ENCODE data around the gene PLA2G4D. TPM values are rescaled to one million over a fixed set of nuclear protein-coding genes. Genes with fewer than 3 reads are reported as not detected.

The PLA2G4D gene
- total and polyA plus RNA-seq, 2 donors (not counting 1 experiment from before 2014, with no cell fraction given) = not detected

DNA sequence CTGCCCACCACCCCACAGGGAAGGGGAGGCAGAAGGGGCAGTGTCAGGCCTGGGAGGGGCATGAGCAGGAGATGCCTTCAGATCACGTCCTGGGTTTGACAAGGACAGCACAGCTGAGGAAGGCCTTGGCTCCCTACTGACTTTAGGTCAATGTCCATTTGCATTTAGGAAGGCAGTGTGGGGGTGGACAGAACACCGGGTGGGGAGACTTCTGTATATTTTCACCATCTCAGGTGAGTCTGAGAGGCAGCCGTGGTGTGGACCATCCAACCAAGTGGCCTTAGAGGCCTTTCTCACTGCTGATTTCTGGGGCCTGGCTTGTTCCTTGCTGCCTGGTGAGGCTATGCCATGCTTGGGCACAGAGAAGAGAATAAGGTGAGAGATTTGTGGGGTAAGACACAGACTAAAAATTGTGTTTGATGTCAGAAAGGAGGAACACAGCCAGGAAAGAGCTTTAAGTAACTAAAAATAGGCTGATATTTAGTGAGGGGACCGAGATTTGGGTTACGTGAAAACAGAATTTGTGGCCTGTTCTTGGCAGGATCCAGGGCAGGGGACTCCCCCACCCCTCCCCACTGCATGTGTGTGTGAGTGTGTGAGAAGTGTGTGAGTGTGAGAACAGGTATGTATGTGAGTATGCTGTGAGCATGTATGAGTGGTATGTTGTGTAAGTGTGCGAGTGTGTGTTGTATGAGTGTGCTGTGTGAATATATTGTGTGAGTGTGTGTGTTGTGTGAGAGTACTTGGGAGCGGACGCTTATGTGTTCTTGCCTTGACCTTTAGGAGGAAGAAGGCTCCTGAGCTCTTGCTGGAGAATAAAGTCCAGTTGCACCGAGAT is 61.8 kb downstream of the PLA2G4D start:
- no peak for DNase-seq (ENCODE audit: low read depth in 2 of 2)
- Histone ChIP-seq H3K4me2 (ENCODE audit: extremely low read depth, insufficient read depth, low read length) (no peak overlapping the region), H3K4me1 (ENCODE audit: control insufficient read depth, extremely low read depth, insufficient read depth, low read length) (no peaks in the 10 kb centered on the region), H4K20me1 (ENCODE audit: control insufficient read depth, extremely low read depth, insufficient read depth, low read length) (no peaks in the 10 kb centered on the region), H3K9me3 (ENCODE audit: control insufficient read depth, insufficient read depth, low read depth, low read length) (no peaks in the 10 kb centered on the region), H3K79me2 (ENCODE audit: control insufficient read depth, insufficient read depth, low read length) (no peaks in the 10 kb centered on the region), H3K36me3 (ENCODE audit: control insufficient read depth, insufficient read depth, low read length) (no peaks in the 10 kb centered on the region), H3K9ac (ENCODE audit: insufficient read depth, low read length) (no peak overlapping the region), H2AFZ (ENCODE audit: low read length) (no peak overlapping the region), H3K27me3 (ENCODE audit: control insufficient read depth, insufficient read depth, low read length) (peaks cover 11% of the 10 kb centered on the region), H3K4me3 (replicated peaks in 1 of 4; ENCODE audit: control extremely low read depth in 1 of 4, insufficient read depth in 1 of 4, low read depth in 3 of 4, low read length in 4 of 4) (no peak overlapping the region), H3K27ac (ENCODE audit: insufficient read depth, low read length) (no peak overlapping the region)
- no peak for TF ChIP-seq EZH2 (IDR thresholded peaks at IDR 0.05; ENCODE audit: low read length, missing control alignments)
- TF ChIP-seq, protein P1, sequence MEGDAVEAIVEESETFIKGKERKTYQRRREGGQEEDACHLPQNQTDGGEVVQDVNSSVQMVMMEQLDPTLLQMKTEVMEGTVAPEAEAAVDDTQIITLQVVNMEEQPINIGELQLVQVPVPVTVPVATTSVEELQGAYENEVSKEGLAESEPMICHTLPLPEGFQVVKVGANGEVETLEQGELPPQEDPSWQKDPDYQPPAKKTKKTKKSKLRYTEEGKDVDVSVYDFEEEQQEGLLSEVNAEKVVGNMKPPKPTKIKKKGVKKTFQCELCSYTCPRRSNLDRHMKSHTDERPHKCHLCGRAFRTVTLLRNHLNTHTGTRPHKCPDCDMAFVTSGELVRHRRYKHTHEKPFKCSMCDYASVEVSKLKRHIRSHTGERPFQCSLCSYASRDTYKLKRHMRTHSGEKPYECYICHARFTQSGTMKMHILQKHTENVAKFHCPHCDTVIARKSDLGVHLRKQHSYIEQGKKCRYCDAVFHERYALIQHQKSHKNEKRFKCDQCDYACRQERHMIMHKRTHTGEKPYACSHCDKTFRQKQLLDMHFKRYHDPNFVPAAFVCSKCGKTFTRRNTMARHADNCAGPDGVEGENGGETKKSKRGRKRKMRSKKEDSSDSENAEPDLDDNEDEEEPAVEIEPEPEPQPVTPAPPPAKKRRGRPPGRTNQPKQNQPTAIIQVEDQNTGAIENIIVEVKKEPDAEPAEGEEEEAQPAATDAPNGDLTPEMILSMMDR (conservative IDR thresholded peaks at IDR 0.05 in 1 of 2, IDR thresholded peaks at IDR 0.05 in 1 of 2; ENCODE audit: low read depth in 1 of 2, low read length in 2 of 2) = no peak

- H3K9me3 ChIP-seq (ENCODE audit: control insufficient read depth, insufficient read depth, low read depth, low read length) = no peaks in the 10 kb centered on the region
- no peaks in the 10 kb centered on the region for H3K4me1 ChIP-seq (ENCODE audit: control insufficient read depth, extremely low read depth, insufficient read depth, low read length)
- no peaks in the 10 kb centered on the region for H3K36me3 ChIP-seq (ENCODE audit: control insufficient read depth, insufficient read depth, low read length)
- peaks cover 14% of the 10 kb centered on the region for H3K27me3 ChIP-seq (ENCODE audit: control insufficient read depth, insufficient read depth, low read length)
- H2AFZ ChIP-seq (ENCODE audit: low read length) = no peak overlapping the region
- no peak overlapping the region for H3K4me3 ChIP-seq (replicated peaks in 1 of 4; ENCODE audit: control extremely low read depth in 1 of 4, insufficient read depth in 1 of 4, low read depth in 3 of 4, low read length in 4 of 4)
- TF ChIP-seq, protein P1 (conservative IDR thresholded peaks at IDR 0.05 in 1 of 2, IDR thresholded peaks at IDR 0.05 in 1 of 2; ENCODE audit: low read depth in 1 of 2, low read length in 2 of 2) = no peak
- no peak for TF ChIP-seq EZH2 (IDR thresholded peaks at IDR 0.05; ENCODE audit: low read length, missing control alignments)
- H3K9ac ChIP-seq (ENCODE audit: insufficient read depth, low read length) = no peak overlapping the region
- no peaks in the 10 kb centered on the region for H4K20me1 ChIP-seq (ENCODE audit: control insufficient read depth, extremely low read depth, insufficient read depth, low read length)
- DNase-seq (ENCODE audit: low read depth in 2 of 2) = no peak
- H3K79me2 ChIP-seq (ENCODE audit: control insufficient read depth, insufficient read depth, low read length) = no peaks in the 10 kb centered on the region
- H3K4me2 ChIP-seq (ENCODE audit: extremely low read depth, insufficient read depth, low read length) = no peak overlapping the region
- H3K27ac ChIP-seq (ENCODE audit: insufficient read depth, low read length) = no peak overlapping the region
These were observed 63.0 kb downstream of the PLA2G4D start for GRCh38 chr15:42031198-42031915.

DNA sequence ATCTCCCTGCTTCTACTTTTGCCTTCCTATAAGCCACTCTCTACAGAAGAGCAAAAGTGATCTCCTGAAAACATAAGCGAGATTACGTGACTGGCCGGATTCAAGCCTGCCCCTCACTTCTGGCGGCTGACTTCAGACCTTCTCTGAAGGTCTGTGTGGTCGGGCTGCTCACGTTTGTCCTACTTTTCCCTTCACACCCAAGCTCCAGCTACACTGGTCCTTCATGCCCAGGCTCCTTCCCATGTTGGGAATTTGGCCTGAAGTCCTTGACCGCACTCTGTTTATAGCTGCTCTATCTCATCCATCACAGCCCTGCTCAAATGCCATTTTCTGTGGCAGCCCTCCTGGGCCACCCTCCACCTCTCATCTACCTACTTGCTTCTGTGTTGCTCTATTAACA is 66.8 kb downstream of the PLA2G4D start:
- no peak overlapping the region for H3K27ac ChIP-seq (ENCODE audit: insufficient read depth, low read length)
- no peaks in the 10 kb centered on the region for H3K4me1 ChIP-seq (ENCODE audit: control insufficient read depth, extremely low read depth, insufficient read depth, low read length)
- H3K4me3 ChIP-seq (replicated peaks in 1 of 4; ENCODE audit: control extremely low read depth in 1 of 4, insufficient read depth in 1 of 4, low read depth in 3 of 4, low read length in 4 of 4) = no peak overlapping the region
- H3K27me3 ChIP-seq (ENCODE audit: control insufficient read depth, insufficient read depth, low read length) = peaks cover 17% of the 10 kb centered on the region
- no peak overlapping the region for H3K9ac ChIP-seq (ENCODE audit: insufficient read depth, low read length)
- TF ChIP-seq, protein P1 (conservative IDR thresholded peaks at IDR 0.05 in 1 of 2, IDR thresholded peaks at IDR 0.05 in 1 of 2; ENCODE audit: low read depth in 1 of 2, low read length in 2 of 2) = no peak
- no peak for TF ChIP-seq EZH2 (IDR thresholded peaks at IDR 0.05; ENCODE audit: low read length, missing control alignments)
- no peak for DNase-seq (ENCODE audit: low read depth in 2 of 2)
- no peaks in the 10 kb centered on the region for H4K20me1 ChIP-seq (ENCODE audit: control insufficient read depth, extremely low read depth, insufficient read depth, low read length)
- no peaks in the 10 kb centered on the region for H3K79me2 ChIP-seq (ENCODE audit: control insufficient read depth, insufficient read depth, low read length)
- no peak overlapping the region for H3K4me2 ChIP-seq (ENCODE audit: extremely low read depth, insufficient read depth, low read length)
- no peaks in the 10 kb centered on the region for H3K36me3 ChIP-seq (ENCODE audit: control insufficient read depth, insufficient read depth, low read length)
- H2AFZ ChIP-seq (ENCODE audit: low read length) = no peak overlapping the region
- H3K9me3 ChIP-seq (ENCODE audit: control insufficient read depth, insufficient read depth, low read depth, low read length) = no peaks in the 10 kb centered on the region
